TTC549 (cell line): Measurements from ENCODE around the gene SURF6.
"Not testable (repeated sequence)": the region's sequence is repeated elsewhere in the genome, so short reads cannot be mapped to it uniquely, and the experiment has no call there.

Experiments used
- FAIRE-seq: peaks from 2 replicates; lab custom pipeline; 2012; peaks lifted over from hg19 to GRCh38; lab: Jason Lieb, UNC

SURF6 gene

DNA sequence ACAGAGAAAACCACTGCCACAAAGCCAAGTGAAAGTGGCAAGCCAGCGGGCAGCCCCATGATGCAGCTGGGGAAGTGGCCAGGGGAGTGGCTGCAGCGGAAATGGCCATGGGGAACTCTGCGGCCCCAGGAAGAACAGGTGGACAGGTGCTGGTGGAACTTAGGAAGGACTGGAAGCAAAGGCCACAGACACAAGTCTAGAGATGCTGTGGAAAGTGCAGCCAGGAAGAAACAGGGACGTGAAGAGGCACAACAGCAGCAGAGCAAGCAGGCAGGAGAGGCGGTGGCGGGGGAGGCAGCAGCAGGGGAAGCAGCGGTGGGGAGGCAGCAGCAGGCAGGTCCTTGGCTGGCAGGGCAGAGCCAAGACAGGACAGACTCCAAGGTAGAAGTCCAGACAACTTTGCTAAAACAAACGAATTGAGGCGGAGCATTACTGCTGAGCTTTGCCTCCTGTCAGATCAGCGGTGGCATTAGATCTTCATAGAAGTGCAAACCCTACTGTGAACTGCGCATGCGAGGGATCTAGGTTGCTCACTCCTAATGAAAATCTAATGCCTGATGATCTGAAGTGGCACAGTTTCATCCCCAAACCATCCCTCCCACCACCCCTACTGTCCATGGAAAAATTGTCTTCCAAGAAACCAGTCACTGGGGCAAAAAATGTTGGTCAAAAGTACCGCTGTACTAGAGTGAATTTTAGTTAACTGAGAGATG lies 11.8 kb downstream of the SURF6 start:
- FAIRE-seq, result no peak

DNA sequence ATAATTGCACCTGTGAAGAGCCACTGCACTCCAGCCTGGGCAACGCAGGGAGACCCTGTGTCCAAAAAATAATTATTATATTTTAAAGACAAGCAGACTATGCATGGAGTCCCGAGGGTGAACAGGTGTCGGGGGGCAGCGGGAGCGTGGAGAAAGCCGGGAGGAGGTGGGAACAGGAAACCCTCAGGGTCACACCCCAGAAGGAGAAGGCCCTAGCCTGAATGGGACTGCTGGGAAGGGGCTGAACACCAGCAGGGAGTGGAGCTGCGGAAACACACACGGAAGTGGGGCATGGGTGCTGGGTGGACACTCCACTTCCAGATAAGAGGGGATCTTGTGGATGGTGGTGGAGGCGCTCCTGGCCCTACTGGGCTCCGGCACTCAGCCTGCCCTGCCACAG lies 12.8 kb downstream of the SURF6 start:
- FAIRE-seq, result no peak

DNA sequence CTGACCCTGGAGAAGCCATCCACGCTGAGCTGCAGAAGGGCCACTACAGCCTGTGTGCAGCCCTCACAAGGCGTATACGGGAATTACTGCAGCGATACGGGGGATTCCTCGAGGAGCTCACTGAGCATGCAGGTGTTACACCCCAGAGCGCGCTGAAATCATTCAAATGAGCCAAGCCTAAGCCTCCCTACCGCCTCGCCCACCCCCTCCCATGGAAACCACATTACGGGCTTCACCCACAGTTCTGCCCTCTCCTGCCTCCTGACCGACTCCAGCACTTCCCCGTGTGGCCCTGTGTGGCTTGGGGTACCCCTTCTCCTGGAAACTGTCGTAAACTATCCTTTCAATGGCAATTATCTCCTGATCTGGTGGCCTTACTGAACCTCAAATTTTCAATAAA lies 13.3 kb downstream of the SURF6 start:
- no peak for FAIRE-seq

- FAIRE-seq, result no peak
Measured at GRCh38 chr9:133321411-133321935, 14.5 kb downstream of the SURF6 start.

DNA sequence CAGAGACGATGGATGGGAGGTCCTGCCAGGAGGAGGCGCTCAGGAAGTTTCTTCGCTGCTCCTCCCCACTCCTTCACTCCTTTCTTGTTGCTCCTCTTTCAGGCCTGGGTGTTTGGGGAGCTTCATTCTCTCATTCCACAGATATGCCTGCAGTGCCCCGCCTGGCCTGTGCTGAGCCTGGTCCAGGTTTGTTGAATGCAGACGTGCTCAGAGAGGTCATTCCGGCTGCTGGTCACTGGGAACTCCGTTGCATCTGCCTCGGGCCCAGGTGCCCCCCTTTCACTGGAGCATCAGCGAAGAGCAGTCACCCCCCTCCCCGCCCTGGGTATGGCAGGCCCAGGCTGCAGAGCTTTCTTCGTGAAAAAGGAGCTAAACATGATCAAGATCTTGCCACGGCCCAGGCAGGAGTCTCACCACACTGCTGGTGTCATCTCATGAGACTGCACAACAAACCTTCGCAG lies 15.5 kb downstream of the SURF6 start:
- FAIRE-seq, result no peak

- not testable (repeated sequence) for FAIRE-seq
Measured at GRCh38 chr9:133317551-133317950, 18.4 kb downstream of the SURF6 start.

- no peak for FAIRE-seq
Measured at GRCh38 chr9:133315997-133316396, 20.0 kb downstream of the SURF6 start.

- FAIRE-seq, result no peak
Measured at GRCh38 chr9:133309608-133310007, 26.4 kb downstream of the SURF6 start.

- FAIRE-seq, result no peak
Measured at GRCh38 chr9:133307301-133307700, 28.7 kb downstream of the SURF6 start.

- FAIRE-seq, result no peak
Measured at GRCh38 chr9:133306242-133307204, 29.5 kb downstream of the SURF6 start.

GRCh38 chr9:133305731-133306130 lies 30.3 kb downstream of the SURF6 start:
- FAIRE-seq, result no peak

DNA sequence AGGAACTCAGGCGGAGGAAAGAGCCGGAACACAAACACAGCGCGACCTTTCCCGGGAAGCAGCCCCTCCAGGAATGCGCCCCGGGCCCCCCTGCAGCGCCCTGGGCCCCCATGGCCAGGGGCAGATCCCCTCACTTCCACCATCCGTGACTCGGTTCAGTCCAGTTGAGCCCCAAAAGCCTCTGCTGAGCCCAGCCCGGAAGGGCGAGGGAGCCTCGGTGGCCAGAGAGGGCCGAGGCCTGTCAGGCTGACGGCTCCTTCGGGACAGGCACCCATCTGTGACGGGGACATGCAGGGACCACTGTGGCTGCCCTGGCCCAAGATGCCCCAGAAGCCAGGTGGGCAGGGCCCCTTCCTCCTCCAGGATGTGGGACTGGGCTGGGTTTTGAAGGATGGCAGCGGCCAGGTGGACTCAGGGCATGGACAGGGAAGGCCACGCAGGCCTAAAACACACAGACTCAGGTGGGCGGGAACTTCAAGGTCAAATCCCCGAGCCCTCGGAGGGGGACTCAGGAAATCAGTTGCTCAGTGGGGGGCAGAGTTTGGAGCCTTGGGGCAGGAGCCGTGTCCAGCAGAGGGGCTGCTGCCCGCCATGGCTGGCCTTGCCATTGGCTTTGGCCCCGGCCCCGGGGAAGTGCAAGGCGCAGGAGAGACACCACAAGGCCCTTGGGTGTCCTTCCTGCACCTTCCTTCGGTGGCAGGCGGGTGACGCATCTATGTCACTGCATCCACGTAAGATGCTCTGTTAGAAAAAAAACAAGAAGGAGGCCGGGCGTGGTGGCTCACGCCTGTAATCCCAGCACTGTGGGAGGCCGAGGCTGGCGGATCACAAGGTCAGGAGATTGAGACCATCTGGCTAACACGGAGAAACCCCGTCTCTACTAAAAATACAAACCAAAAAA lies 31.3 kb downstream of the SURF6 start:
- FAIRE-seq, result no peak

GRCh38 chr9:133304158-133304470 lies 31.9 kb downstream of the SURF6 start:
- no peak for FAIRE-seq

GRCh38 chr9:133303266-133304157 lies 32.5 kb downstream of the SURF6 start:
- no peak for FAIRE-seq

DNA sequence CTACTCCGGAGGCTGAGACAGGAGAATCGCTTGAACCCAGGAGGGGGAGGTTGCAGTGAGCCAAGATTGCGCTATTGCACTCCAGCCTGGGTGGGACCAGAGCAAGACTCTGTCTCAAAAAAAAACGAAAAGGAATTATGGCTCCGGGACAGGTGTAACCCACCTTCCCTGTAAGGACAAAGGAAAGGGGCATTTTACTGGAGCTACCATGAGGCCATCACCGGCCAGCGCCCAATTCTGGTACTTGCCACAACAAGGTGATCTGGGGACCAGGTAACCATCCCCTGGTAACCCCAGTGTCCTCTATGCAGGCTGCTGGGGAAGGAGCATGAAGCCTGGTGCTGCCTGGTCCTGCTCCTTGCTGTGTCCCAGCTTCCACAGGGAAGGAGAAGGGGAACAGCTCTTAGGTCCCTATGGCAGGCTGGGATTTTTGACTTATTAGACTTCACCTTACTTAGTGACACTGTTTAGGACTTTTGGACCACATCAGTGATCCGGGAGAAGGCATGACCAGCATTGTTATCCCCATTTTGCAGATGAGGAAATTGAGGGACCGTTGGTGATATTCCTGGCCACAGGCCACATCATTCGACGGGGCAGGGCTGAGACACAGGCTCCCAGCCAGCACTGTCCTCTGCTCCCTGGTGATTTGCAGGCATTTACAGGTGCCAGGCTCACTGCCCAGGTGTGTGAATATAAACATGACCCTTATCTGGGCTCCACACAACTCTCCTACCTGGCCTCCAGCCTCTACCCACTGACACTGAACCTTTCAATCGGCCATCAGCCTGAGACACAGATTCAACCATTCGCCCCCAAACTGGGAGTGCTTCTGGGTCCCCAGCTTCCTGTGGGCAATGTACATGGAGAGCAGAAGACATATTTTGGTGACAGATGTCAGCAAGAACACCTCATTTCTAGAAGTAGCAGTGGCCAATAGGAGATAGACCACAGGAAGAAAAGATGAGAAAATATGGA lies 34.4 kb downstream of the SURF6 start:
- FAIRE-seq, result no peak

DNA sequence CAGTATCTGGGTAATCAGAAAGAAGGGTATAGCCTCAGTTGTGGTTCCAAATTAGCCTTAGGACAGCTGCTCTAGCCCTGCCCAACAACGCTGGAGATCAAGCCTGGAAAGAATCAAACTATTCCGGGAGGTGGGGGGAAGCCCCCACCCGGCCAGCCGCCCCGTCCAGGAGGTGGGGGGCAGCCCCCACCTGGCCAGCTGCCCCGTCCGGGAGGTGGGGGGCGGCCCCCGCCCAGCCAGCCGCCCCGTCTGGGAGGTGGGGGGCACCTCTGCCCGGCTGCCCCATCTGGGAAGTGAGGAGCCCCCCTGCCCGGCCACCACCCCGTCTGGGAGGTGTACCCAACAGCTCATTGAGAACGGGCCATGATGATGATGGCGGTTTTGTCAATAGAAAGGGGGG lies 36.0 kb downstream of the SURF6 start:
- not testable (repeated sequence) for FAIRE-seq

DNA sequence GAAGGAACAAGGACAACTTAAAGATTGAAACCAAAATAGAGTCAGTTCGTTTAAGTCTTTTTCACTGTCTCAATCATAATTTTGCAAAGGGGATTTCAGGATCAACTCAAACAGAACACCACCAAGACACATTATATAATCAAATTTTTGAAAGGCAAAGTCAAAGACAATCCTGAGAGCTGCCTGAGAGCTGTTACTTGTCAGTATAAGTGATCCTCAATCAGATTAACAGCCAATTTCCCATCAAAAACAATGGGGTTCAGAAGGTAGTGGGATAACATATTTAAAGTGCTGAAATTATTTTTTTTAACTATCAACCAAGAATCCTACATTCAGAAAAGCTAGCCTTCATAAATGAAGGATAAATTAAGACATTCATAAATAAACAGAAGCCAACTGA lies 41.7 kb downstream of the SURF6 start:
- no peak for FAIRE-seq

- no peak for FAIRE-seq
Measured at GRCh38 chr9:133290751-133291302, 45.2 kb downstream of the SURF6 start.

DNA sequence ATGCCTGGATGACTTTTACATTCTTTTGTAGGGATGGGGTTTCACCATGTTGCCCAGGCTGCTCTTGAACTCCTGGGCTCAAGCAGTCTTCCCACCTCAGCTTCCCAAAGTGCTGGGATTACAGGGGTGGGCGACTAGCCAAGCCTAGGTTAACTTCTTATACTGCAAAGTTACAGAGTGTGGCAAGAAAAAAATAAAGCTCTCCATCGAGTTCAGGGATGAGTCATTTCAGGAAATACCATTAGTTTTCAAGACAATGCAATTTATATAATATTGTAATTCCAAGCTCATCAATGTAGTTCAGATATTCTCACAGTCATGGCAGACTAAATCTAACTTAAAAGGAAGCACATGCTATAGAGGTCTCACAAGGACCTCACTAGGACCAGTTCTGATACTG lies 49.5 kb downstream of the SURF6 start:
- FAIRE-seq, result no peak
